WI38 (cell line): ENCODE measurements around the gene LILRB2.
"Not testable (repeated sequence)": the region's sequence is repeated elsewhere in the genome, so short reads cannot be mapped to it uniquely, and the experiment has no call there.

Experiments used
- H3K4me3 ChIP-seq: 2 replicates; pipeline ENCODE4 v1.5.1; 2011; ENCODE audit warnings: low read depth, mild to moderate bottlenecking, control low read depth, low read length
- CTCF ChIP-seq: IDR thresholded peaks from 2 replicates; pipeline ENCODE4 v1.5.1; 2012; ENCODE audit warnings: low read depth, mild to moderate bottlenecking, control low read depth, low read length

The LILRB2 gene

GRCh38 chr19:54247106-54247930 is 33.6 kb downstream of the LILRB2 start:
- no peak overlapping the region for H3K4me3 ChIP-seq
- TF ChIP-seq CTCF, result no peak

- no peak overlapping the region for H3K4me3 ChIP-seq
- TF ChIP-seq CTCF, result no peak
Measured at GRCh38 chr19:54245936-54246335, 35.0 kb downstream of the LILRB2 start.

- H3K4me3 ChIP-seq, result not testable (repeated sequence)
Measured at GRCh38 chr19:54243809-54244208, 37.1 kb downstream of the LILRB2 start.

GRCh38 chr19:54242646-54243045 is 38.3 kb downstream of the LILRB2 start, which contains the start of gene LILRA6:
LILRA6 (minus strand) TSS chr19:54242790.
- not testable (repeated sequence) for H3K4me3 ChIP-seq

- H3K4me3 ChIP-seq, result not testable (repeated sequence)
Measured at GRCh38 chr19:54242234-54242633, 38.7 kb downstream of the LILRB2 start.

- not testable (repeated sequence) for H3K4me3 ChIP-seq
Measured at GRCh38 chr19:54240372-54241336, 40.3 kb downstream of the LILRB2 start.

- H3K4me3 ChIP-seq, result not testable (repeated sequence)
Measured at GRCh38 chr19:54239491-54240371, 41.2 kb downstream of the LILRB2 start.

GRCh38 chr19:54233941-54234340 is 47.0 kb downstream of the LILRB2 start:
- H3K4me3 ChIP-seq, result no peak overlapping the region
- no peak for TF ChIP-seq CTCF

GRCh38 chr19:54231077-54231931 is 49.6 kb downstream of the LILRB2 start:
- TF ChIP-seq CTCF, result peak; percentile 82
- no peak overlapping the region for H3K4me3 ChIP-seq
